HepG2 (cell line): ENCODE data around the gene FAAP20. TPM values are rescaled to one million over a fixed set of nuclear protein-coding genes. Genes with fewer than 3 reads are reported as not detected.

Source experiments
- ATAC-seq: fragments of 200-7000 bp; cut with Tn5 transposase; 3 replicates; pipeline ENCODE4 v1.9.1; 2020; ENCODE audit warnings: mild to moderate bottlenecking, moderate library complexity
- BruUV-seq: library from RNA; stranded (reverse); fragments of 400-500 nt; replicated peaks from 2 replicates; lab custom pipeline; 2021; lab: Mats Ljungman, UMichigan
- CTCF ChIA-PET: fragments of 300-600 bp; formaldehyde crosslinking; extraction: SDS; loops from one replicate; lab custom pipeline; 2021; ENCODE audit warnings: low total read pairs, inconsistent platforms, low intra/inter-chr PET ratio; lab: Yijun Ruan, JAX
- POLR2A ChIA-PET: fragments of 350-600 bp; sonication (Branson Sonifier 250); formaldehyde crosslinking; loops from one replicate; lab custom pipeline; 2020; ENCODE audit warnings: antibody characterized with exemption, inconsistent platforms; lab: Yijun Ruan, JAX
- DNase-seq: peaks from one replicate; pipeline ENCODE4 v3.0.0-alpha.2; 2015; ENCODE audit warnings: low spot score
- FAIRE-seq: peaks from 3 replicates; lab custom pipeline; 2011; peaks lifted over from hg19 to GRCh38; lab: Jason Lieb, UNC
- H2AFZ ChIP-seq: one replicate; pipeline ENCODE4 v1.6.1; 2011; ENCODE audit warnings: low read length, inconsistent platforms
- H3K27ac ChIP-seq: fragments of 300-600 bp; 3 replicates; pipeline ENCODE4 v1.8.0; 2011; ENCODE audit warnings: mixed run types, mild to moderate bottlenecking, mixed read lengths, low read length, inconsistent platforms; ENCODE audit not compliant: insufficient read depth; ENCODE audit errors: extremely low read length
- H3K27me3 ChIP-seq, 2 experiments: fragments of 200-600 bp in 1 of 2; 2 replicates in 1 of 2; 3 replicates in 1 of 2; pipeline versions ENCODE4 v1.6.0 to v1.8.0; 2011; ENCODE audit warnings: low read length in 2 of 2, mild to moderate bottlenecking in 2 of 2, moderate library complexity in 2 of 2, inconsistent platforms in 1 of 2; ENCODE audit not compliant: insufficient read depth in 2 of 2, control insufficient read depth in 1 of 2
- H3K36me3 ChIP-seq, 2 experiments: fragments of 200-600 bp in 1 of 2; replicated peaks in 1 of 2; 2 replicates in 1 of 2; 3 replicates in 1 of 2; pipeline versions ENCODE4 v1.5.1 to v1.8.0; 2011; ENCODE audit warnings: low read length in 2 of 2, inconsistent platforms in 1 of 2; ENCODE audit not compliant: insufficient read depth in 2 of 2, control insufficient read depth in 1 of 2
- H3K4me1 ChIP-seq: 2 replicates; pipeline ENCODE4 v1.5.1; 2012; ENCODE audit warnings: low read length, inconsistent platforms; ENCODE audit not compliant: insufficient read depth
- H3K4me2 ChIP-seq: 2 replicates; pipeline ENCODE4 v1.6.0; 2011; ENCODE audit warnings: low read depth, low read length, inconsistent platforms
- H3K4me3 ChIP-seq, 3 experiments: fragments of 200-600 bp in 1 of 3; sonication (generic), shearing (Covaris generic) in 1 of 3; replicated peaks in 1 of 3; 2 replicates each; pipeline ENCODE4 v1.5.1; 2011 to 2016; ENCODE audit warnings: low read length in 3 of 3, inconsistent platforms in 2 of 3, low read depth in 2 of 3, mild to moderate bottlenecking in 2 of 3, control low read depth in 1 of 3, mixed read lengths in 1 of 3; ENCODE audit not compliant: insufficient read depth in 1 of 3
- H3K79me2 ChIP-seq: one replicate; pipeline ENCODE4 v1.6.1; 2011; ENCODE audit warnings: low read length, inconsistent platforms; ENCODE audit not compliant: insufficient read depth
- H3K9ac ChIP-seq: 2 replicates; pipeline ENCODE4 v1.6.0; 2011; ENCODE audit warnings: mild to moderate bottlenecking, low read depth, low read length, inconsistent platforms; ENCODE audit not compliant: insufficient read depth
- H3K9me3 ChIP-seq: 2 replicates; pipeline ENCODE4 v1.5.1; 2012; ENCODE audit warnings: mild to moderate bottlenecking, low read length
- H4K20me1 ChIP-seq: 2 replicates; pipeline ENCODE4 v1.6.0; 2011; ENCODE audit warnings: inconsistent platforms, mild to moderate bottlenecking, low read length, moderate library complexity; ENCODE audit not compliant: insufficient read depth
- ATM ChIP-seq: fragments of 450-650 bp; IDR thresholded peaks from 2 replicates; pipeline ENCODE4 v1.7.1; 2017; ENCODE audit warnings: mild to moderate bottlenecking, borderline replicate concordance
- CREM ChIP-seq, 2 experiments: sonication (generic) in 1 of 2; formaldehyde crosslinking in 1 of 2; IDR thresholded peaks; 2 replicates each; pipeline versions ENCODE4 v1.4.0 to v1.6.1; 2016 to 2020; ENCODE audit warnings: antibody characterized with exemption in 1 of 2, mild to moderate bottlenecking in 1 of 2, missing genetic modification reagents in 1 of 2
- FOXO1 ChIP-seq: sonication (generic); formaldehyde crosslinking; IDR thresholded peaks from 2 replicates; pipeline ENCODE4 v1.4.0; 2020; ENCODE audit warnings: missing genetic modification reagents
- NKX3-1 ChIP-seq: sonication (generic); formaldehyde crosslinking; IDR thresholded peaks from 2 replicates; pipeline ENCODE4 v1.5.0; 2020; ENCODE audit warnings: missing genetic modification reagents
- RAD21 ChIP-seq: fragments of 450-650 bp; formaldehyde crosslinking; IDR thresholded peaks from 2 replicates; pipeline ENCODE4 v1.5.0; 2020; ENCODE audit warnings: mild to moderate bottlenecking
- ZNF205 ChIP-seq: IDR thresholded peaks from 2 replicates; pipeline ENCODE4 v1.6.1; 2018; ENCODE audit warnings: missing biosample characterization, missing genetic modification reagents
- ZNF350 ChIP-seq: sonication (generic); formaldehyde crosslinking; IDR thresholded peaks from 2 replicates; pipeline ENCODE4 v1.4.0; 2020; ENCODE audit warnings: mild to moderate bottlenecking, low read depth, missing genetic modification reagents, borderline replicate concordance
- ZNF44 ChIP-seq: sonication (generic); formaldehyde crosslinking; IDR thresholded peaks from 2 replicates; pipeline ENCODE4 v1.5.1; 2020; ENCODE audit warnings: mild to moderate bottlenecking, missing genetic modification reagents
- ZNF446 ChIP-seq: sonication (generic); formaldehyde crosslinking; IDR thresholded peaks from 2 replicates; pipeline ENCODE4 v1.5.0; 2020; ENCODE audit warnings: mild to moderate bottlenecking, missing genetic modification reagents
- ZNF670 ChIP-seq: sonication (generic); formaldehyde crosslinking; IDR thresholded peaks from 2 replicates; pipeline ENCODE4 v1.8.0; 2022; ENCODE audit warnings: mild to moderate bottlenecking, missing genetic modification reagents, borderline replicate concordance
- ZNF766 ChIP-seq: sonication (generic); formaldehyde crosslinking; IDR thresholded peaks from 2 replicates; pipeline ENCODE4 v1.5.0; 2020; ENCODE audit warnings: missing genetic modification reagents, borderline replicate concordance
- ZNF788 ChIP-seq: sonication (generic); formaldehyde crosslinking; IDR thresholded peaks from 2 replicates; pipeline ENCODE4 v1.5.0; 2020; ENCODE audit warnings: mild to moderate bottlenecking, missing genetic modification reagents, borderline replicate concordance
- WGBS: methylation state at CpG from one replicate; pipeline ENCODE4 v1.1.6; 2017; ENCODE audit warnings: low lambda C conversion rate; 5-methylcytosine and 5-hydroxymethylcytosine counted together
- in situ Hi-C: cut with HindIII; loops from 2 replicates; pipeline ENCODE4 v1.10.0; 2017; ENCODE audit warnings: low pct_unique_long_range_greater_than_20kb; ENCODE audit not compliant: extremely low pct_ligation_motif_present
- intact Hi-C: fragments of 100-400 bp; cut with micrococcal nuclease; formaldehyde crosslinking; loops from one replicate; pipeline ENCODE4 v1.10.0; 2022; ENCODE audit not compliant: unreplicated experiment
- polyA plus RNA-seq, 8 experiments: library from polyadenylated mRNA; depleted of rRNA in 3 of 8; stranded (reverse) in 7 of 8; unstranded in 1 of 8; fragments of >200 nt; fragmentation: Illumina TruSeq in 4 of 8; extraction: Trizol in 4 of 8; gene quantifications; 2 replicates each; pipeline versions ENCODE4 v1.2.1 to v1.2.3, GENCODE V29; 2011 to 2016; ENCODE audit warnings: low read depth in 4 of 8, missing spikeins in 1 of 8, mixed read lengths in 1 of 8; ENCODE audit not compliant: insufficient read depth in 1 of 8
- total RNA-seq, 5 experiments: library from RNA; depleted of rRNA; stranded (reverse); fragments of >200 nt; fragmentation: Illumina TruSeq; extraction: Trizol; gene quantifications; 2 replicates each; pipeline ENCODE4 v1.2.3, GENCODE V29; 2016; ENCODE audit warnings: low read depth in 1 of 5
- TF ChIP-seq, protein P1 (sequence below): fragments of 450-650 bp; IDR thresholded peaks from 2 replicates; pipeline ENCODE4 v1.6.1; 2017
- TF ChIP-seq, protein P2 (sequence below): IDR thresholded peaks from 2 replicates; pipeline ENCODE4 v1.6.1; 2012; ENCODE audit warnings: low read length, improper control_type of control experiment
- TF ChIP-seq, protein P3 (sequence below): sonication (generic); formaldehyde crosslinking; IDR thresholded peaks from 2 replicates; pipeline ENCODE4 v1.8.0; 2022; ENCODE audit warnings: mild to moderate bottlenecking, missing genetic modification reagents
- TF ChIP-seq, protein P4 (sequence below): sonication (generic); formaldehyde crosslinking; IDR thresholded peaks from 2 replicates; pipeline ENCODE4 v1.8.1; 2023; ENCODE audit warnings: mild to moderate bottlenecking, inconsistent platforms, moderate library complexity, missing genetic modification reagents, borderline replicate concordance
- TF ChIP-seq, protein P5 (sequence below): IDR thresholded peaks from 2 replicates; pipeline ENCODE4 v1.6.1; 2016; ENCODE audit warnings: missing genetic modification reagents, missing compliant biosample characterization

Gene FAAP20
- total and polyA plus RNA-seq, 2 of the 13 experiments (the other 11 are each of a cell fraction or from before 2014, with no cell fraction given), result 9.6 to 10.8 TPM

- Histone ChIP-seq H3K79me2 (no peaks in the 10 kb centered on the region), H3K36me3 (no peaks in the 10 kb centered on the region), H3K27me3 (peaks cover 2 to 15% of the 10 kb centered on the region in 2 experiments; a peak in 2 of 5 replicates), H4K20me1 (no peaks in the 10 kb centered on the region), H3K4me2 (no peak overlapping the region), H2AFZ (no peak overlapping the region), H3K4me1 (peaks cover 77% of the 10 kb centered on the region), H3K4me3 (no peak overlapping the region), H3K9me3 (no peaks in the 10 kb centered on the region), H3K9ac (no peak overlapping the region), H3K27ac (no peak overlapping the region)
- FAIRE-seq, result no peak
- BruUV-seq, result no TSS peak
- POLR2A ChIA-PET, result interaction anchor here (1.1 kb wide), 1 partner anchor 20 kb away, joined by 3 read pairs; no protein-coding TSS in a partner anchor
- DNase-seq, result no peak
- TF ChIP-seq, protein P1, sequence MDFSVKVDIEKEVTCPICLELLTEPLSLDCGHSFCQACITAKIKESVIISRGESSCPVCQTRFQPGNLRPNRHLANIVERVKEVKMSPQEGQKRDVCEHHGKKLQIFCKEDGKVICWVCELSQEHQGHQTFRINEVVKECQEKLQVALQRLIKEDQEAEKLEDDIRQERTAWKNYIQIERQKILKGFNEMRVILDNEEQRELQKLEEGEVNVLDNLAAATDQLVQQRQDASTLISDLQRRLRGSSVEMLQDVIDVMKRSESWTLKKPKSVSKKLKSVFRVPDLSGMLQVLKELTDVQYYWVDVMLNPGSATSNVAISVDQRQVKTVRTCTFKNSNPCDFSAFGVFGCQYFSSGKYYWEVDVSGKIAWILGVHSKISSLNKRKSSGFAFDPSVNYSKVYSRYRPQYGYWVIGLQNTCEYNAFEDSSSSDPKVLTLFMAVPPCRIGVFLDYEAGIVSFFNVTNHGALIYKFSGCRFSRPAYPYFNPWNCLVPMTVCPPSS, result no peak
- TF ChIP-seq ZNF766 (CRISPR knock-in tag) (no peak), ZNF44 (CRISPR knock-in tag) (no peak), ATM (no peak), RAD21 (no peak), ZNF446 (CRISPR knock-in tag) (no peak), CREM (IDR thresholded peaks at IDR 0.05) (no peak), CREM (CRISPR knock-in tag; IDR thresholded peaks at IDR 0.05) (no peak), FOXO1 (CRISPR knock-in tag) (no peak), ZNF788 (CRISPR knock-in tag) (no peak), NKX3-1 (no peak), ZNF670 (CRISPR knock-in tag) (no peak), ZNF350 (no peak), ZNF205 (no peak)
- TF ChIP-seq, protein P2, sequence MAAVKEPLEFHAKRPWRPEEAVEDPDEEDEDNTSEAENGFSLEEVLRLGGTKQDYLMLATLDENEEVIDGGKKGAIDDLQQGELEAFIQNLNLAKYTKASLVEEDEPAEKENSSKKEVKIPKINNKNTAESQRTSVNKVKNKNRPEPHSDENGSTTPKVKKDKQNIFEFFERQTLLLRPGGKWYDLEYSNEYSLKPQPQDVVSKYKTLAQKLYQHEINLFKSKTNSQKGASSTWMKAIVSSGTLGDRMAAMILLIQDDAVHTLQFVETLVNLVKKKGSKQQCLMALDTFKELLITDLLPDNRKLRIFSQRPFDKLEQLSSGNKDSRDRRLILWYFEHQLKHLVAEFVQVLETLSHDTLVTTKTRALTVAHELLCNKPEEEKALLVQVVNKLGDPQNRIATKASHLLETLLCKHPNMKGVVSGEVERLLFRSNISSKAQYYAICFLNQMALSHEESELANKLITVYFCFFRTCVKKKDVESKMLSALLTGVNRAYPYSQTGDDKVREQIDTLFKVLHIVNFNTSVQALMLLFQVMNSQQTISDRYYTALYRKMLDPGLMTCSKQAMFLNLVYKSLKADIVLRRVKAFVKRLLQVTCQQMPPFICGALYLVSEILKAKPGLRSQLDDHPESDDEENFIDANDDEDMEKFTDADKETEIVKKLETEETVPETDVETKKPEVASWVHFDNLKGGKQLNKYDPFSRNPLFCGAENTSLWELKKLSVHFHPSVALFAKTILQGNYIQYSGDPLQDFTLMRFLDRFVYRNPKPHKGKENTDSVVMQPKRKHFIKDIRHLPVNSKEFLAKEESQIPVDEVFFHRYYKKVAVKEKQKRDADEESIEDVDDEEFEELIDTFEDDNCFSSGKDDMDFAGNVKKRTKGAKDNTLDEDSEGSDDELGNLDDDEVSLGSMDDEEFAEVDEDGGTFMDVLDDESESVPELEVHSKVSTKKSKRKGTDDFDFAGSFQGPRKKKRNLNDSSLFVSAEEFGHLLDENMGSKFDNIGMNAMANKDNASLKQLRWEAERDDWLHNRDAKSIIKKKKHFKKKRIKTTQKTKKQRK, result no peak
- TF ChIP-seq, protein P3, sequence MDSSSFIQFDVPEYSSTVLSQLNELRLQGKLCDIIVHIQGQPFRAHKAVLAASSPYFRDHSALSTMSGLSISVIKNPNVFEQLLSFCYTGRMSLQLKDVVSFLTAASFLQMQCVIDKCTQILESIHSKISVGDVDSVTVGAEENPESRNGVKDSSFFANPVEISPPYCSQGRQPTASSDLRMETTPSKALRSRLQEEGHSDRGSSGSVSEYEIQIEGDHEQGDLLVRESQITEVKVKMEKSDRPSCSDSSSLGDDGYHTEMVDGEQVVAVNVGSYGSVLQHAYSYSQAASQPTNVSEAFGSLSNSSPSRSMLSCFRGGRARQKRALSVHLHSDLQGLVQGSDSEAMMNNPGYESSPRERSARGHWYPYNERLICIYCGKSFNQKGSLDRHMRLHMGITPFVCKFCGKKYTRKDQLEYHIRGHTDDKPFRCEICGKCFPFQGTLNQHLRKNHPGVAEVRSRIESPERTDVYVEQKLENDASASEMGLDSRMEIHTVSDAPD, result no peak
- TF ChIP-seq, protein P4, sequence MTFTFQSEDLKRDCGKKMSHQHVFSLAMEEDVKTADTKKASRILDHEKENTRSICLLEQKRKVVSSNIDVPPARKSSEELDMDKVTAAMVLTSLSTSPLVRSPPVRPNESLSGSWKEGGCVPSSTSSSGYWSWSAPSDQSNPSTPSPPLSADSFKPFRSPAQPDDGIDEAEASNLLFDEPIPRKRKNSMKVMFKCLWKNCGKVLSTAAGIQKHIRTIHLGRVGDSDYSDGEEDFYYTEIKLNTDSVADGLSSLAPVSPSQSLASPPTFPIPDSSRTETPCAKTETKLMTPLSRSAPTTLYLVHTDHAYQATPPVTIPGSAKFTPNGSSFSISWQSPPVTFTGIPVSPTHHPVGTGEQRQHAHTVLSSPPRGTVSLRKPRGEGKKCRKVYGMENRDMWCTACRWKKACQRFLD (CRISPR knock-in tag), result no peak
- TF ChIP-seq, protein P5, sequence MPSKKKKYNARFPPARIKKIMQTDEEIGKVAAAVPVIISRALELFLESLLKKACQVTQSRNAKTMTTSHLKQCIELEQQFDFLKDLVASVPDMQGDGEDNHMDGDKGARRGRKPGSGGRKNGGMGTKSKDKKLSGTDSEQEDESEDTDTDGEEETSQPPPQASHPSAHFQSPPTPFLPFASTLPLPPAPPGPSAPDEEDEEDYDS, result no peak
- in situ Hi-C loops (no loop called here), intact Hi-C loops (no loop called here)
- CTCF ChIA-PET, result no interaction called here
- WGBS, result 93% methylated on average over 8 of the region's 10 CpGs
- ATAC-seq, result no peak
Observed at GRCh38 chr1:2212274-2212531, 17.6 kb upstream of the FAAP20 start.
